NCI-H128 (cell line): ENCODE results near the gene HADH.

Experiments used
- DNase-seq: peaks from one replicate; lab custom pipeline; 2025; ENCODE audit not compliant: unreplicated experiment; lab: John Stamatoyannopoulos, UW

The HADH gene

DNA sequence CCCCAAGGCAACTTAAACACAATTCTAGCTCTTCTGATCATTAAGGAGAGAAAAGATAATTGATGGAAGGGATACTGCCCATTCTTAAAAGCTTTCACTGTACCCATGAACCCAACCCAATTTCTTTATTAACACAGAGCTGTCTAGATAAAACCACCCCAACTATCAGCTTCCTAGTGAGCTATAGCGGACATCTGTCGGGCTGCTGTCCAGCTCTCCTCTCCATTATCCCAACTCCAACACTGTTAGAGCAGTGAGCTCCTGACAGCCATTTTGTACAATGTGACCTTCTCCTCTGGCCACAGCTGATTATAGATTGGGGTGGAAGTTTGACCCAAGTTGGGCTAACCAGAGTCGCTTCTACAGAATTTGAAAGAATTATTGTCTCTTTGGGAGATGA, 66.1 kb downstream of the HADH start:
- DNase-seq = no peak

DNA sequence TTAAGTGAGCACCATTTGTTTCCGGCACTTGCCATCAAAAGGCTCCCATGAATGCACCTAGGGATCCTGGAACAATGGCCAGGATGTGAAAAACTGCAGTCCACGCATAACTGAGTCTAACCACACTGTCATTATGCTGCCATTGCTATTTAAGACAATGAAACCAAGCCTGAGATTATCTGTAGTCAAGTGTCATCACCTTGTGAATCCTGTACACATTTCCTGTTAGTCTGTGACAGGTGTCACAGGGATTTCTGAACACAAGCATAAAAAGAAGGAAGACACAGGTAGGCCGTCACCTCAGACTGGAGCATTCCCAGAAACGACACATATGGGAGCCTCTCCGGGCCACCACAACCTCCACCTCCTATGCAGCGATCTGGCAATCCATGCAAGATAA, 66.7 kb downstream of the HADH start:
- no peak for DNase-seq

DNA sequence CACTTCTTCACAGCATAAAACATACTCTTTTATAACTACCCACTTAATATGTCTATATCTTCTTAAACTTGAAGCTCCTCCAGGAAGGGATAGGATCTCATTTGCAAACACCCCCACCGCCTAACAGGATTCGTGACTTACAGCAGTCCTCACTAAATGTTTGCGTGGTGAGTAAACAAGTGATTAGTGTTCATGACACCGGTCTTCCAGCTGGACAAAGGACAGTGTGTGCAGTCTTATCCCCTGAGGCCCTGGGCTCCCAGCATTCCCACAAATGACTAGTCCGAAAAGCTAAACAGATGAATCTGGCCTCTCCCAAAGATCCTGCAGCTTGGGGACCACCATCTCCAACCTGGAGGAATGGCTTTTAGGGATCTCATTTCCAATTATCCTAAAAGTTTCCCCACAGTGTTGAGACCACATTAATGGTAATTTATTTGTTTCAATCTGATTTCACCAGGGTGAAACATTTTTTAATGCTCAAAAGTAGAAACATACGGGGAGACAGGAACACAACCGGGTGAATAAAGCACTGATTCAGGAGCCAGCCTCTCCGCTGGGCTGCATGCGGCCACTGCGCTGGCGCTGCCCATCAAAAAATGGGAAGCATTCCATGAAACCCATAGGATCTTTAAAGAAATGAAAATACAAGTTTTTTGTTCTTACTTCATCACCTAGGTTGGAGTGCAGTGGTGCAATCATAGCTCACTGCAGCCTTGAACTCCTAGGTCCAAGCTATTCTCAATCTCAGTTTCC, 69.2 kb downstream of the HADH start:
- no peak for DNase-seq

DNA sequence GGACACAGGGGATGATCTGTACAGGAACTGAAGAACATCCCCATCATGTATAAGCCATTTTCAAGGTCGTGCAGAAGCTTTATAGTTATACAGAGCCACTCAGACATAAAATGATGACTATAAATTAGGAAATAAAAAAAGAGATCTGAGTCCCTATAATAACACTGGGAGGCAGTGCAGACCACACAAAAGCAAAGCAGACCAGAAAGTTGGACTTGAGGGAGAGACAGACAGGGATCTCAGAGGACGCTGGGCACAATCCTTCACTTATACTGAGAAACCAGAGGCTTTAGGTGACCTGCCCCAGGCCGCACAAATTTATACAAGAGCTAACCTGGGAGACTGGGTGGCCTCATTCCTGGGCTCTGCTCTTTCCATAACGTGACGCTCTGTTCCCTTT, 70.5 kb downstream of the HADH start:
- DNase-seq = no peak

DNA sequence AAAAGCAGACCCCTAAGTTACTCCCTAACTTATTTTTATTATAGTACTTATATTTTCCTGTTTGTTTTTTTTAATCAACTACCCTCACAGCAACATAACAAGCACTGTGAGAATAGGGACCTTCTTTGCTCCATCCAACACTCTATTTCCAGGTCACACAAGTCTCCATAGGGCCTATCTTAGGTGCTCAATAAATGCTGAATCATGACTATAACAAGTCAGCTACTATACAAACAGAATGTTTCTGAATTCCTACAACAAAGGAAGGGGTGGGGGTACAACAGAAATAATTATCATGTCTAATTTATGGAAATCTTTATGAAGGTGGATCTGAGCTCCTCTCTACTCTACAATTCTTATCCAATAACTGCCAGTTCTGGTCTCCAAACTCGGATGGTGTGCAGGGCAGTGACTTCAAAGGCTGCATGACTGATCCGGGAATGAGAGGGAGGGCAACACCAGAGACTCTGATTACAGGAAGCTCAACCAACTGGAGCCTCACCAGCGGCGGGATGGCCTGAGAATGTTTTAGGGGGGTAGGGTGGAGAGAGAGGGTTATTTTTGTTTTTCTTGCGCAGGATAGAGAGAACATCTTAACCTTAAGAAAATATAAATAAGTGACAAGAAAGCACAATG, 71.1 kb downstream of the HADH start:
- DNase-seq = no peak

DNA sequence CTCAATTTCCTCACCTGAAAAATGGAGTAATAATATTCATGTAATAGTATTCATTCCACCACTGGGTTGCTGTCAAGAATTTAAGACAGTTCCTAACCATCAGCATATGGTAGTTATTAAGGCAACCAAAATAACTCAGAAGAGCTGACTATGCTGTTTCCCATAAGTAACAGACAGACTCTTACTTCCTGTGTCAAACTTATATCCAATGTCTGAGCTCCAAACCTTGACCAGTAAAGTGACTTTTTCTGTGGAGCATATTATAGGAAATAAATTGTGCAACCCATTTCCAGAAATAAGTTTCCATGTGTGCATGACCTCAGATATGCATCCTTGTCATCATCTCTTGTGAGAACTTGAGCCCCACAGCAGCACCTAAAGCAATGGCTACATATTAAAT, 78.8 kb downstream of the HADH start:
- DNase-seq = no peak

DNA sequence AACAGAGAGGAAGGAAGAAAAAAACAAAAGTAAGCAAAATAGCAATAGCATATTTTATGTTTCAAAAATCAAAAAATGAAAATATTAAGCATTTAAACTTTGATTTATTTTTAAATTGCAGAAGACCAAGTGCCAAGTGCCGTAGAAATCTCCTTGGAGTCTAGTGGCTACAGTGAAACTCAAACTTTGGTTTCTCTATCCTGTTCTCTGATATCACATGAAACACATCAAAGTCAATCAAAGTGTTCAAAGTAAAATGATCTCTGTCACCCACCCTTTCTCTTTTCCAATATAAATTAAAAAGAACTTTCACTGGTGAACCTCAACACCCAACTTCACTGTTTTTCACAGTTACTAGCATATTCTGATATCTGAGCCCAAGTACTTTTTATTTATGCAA, 81.1 kb downstream of the HADH start:
- DNase-seq = no peak

DNA sequence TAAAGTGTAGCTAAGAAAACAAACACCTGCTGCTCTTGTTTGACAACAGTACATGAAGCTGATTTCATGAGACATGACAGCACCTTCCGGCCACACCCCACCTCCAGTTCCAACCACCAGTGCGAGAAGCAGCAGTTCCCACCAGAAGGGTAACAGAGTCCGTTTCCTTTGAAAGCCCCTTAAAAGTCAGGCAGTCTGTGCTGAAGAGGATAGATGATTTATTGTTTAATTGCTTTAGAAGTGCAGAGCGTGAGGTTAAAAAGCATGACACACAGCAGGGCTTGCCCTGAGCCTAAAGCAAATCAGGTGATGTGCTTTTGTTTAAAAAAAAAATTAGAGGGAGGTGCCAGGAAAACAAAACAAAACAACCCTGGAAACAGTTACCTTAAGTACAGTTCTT, 82.6 kb downstream of the HADH start:
- peak; percentile 7 for DNase-seq

DNA sequence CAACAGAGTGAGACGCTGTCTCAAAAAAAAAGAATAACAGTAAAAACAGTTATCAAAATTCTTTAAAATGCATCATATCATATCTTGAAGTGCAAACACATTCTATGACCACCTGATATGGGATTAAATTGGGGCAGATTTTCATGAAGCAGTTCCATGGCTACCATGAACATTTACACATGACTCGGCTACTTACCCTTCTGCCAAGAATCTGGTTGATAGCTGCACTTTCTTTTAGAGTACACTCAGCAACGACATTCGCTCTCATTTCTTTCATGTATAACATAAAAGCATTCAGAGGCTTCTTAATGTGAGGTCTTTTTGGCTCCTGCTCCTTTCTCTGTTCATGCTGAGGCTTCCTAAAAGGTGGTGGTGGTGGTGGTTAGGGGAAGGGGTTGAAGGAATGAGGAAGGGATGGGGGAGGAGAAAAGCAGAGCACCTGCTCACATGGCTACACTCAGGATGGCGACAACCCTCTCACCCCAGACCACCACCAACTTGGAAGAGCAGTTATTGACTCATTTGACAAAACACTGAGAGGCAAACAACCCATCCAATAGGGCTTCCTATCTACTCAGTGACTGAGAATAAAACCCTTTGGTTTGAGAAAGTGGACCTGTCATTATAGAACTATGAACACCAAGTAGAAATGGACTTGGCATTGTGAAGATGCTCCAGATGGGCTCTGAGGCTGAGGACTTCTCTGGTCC, 88.5 kb downstream of the HADH start:
- no peak for DNase-seq

DNA sequence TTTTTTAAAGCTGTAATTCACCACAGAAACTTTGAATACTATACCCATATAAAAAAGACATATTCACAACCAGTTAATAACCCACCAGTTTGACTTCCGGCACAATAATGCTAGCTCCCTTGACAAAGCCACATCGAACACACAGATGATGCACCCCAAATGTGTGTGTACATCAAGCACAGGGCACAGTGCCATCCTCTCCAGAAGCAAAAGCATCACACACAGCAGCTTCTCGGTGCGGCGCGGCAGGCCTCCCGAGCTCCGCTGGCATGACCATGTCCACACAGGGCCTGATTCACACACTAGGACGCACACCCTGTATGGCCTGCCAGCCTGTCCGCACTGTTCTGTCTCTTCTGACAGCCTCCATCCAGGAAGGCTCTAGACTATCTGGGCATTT, 91.1 kb downstream of the HADH start:
- DNase-seq = no peak

DNA sequence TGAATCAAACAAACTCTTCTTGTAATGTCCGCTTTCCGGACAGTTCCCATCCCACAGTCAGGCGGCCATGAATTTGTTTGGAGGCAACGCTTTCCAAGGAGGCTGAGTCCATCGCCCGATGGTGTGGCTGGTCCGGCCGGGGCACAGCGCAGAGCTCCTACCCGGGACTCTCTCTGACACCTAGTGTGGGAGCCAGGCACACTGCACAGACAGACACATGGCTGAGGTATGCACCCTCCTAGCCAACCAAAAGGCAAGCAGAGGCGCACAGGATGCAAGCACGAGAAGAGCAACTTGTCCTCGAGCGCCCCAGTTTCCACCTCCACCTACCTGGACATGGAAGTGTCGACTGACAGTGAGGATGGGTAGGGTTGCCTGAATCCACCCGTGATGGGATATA, 91.6 kb downstream of the HADH start:
- DNase-seq = no peak
